Body of pancreas (tissue), 4 donors: Measurements from ENCODE around the gene MIGA1. TPM values are rescaled to one million over a fixed set of nuclear protein-coding genes. Genes with fewer than 3 reads are reported as not detected.

Experiments used
- ATAC-seq: fragments of 150-250 bp; one replicate; pipeline ENCODE4 v1.9.1; 2016
- DNase-seq, 4 donors: peaks; one replicate each; pipeline ENCODE4 v3.0.0-alpha.2; 2019
- H3K27ac ChIP-seq, 4 donors: fragments of 200-600 bp; sonication (generic); 1 replicate in 3 of 4; 2 replicates in 1 of 4; pipeline versions ENCODE4 v1.5.1 to v1.6.1; 2016 to 2019; ENCODE audit warnings: mild to moderate bottlenecking in 1 of 4, mixed read lengths in 1 of 4, moderate library complexity in 1 of 4
- H3K27me3 ChIP-seq, 2 donors: fragments of 200-600 bp; sonication (generic); one replicate each; pipeline ENCODE4 v1.6.0; 2016; ENCODE audit warnings: mild to moderate bottlenecking in 1 of 2
- H3K36me3 ChIP-seq, 2 donors: fragments of 200-600 bp; sonication (generic); replicated peaks in 1 of 2; 2 replicates each; pipeline ENCODE4 v1.5.1; 2016; ENCODE audit warnings: low read depth in 2 of 2; ENCODE audit not compliant: insufficient read depth in 1 of 2
- H3K4me1 ChIP-seq: fragments of 200-600 bp; sonication (generic); one replicate; pipeline ENCODE4 v1.6.0; 2016
- H3K4me3 ChIP-seq, 2 donors: fragments of 200-600 bp; sonication (generic); 1 replicate in 1 of 2; 2 replicates in 1 of 2; pipeline ENCODE4 v1.5.1; 2016 to 2019
- H3K9me3 ChIP-seq, 3 donors: fragments of 200-600 bp; sonication (generic); 1 replicate in 2 of 3; 2 replicates in 1 of 3; pipeline ENCODE4 v1.5.1; 2016
- CTCF ChIP-seq, 7 experiments: fragments of 450-650 bp in 4 of 7; fragments of 200-600 bp in 3 of 7; sonication (generic) in 3 of 7; IDR thresholded peaks; one replicate each; pipeline ENCODE4 v1.5.1; 2016 to 2019; ENCODE audit warnings: antibody characterized with exemption in 7 of 7
- POLR2A ChIP-seq, 3 donors: fragments of 450-650 bp; IDR thresholded peaks; one replicate each; pipeline ENCODE4 v1.6.1; 2016; ENCODE audit warnings: antibody characterized with exemption in 3 of 3, mild to moderate bottlenecking in 2 of 3
- WGBS, 2 donors: methylation state at CpG; one replicate each; pipeline ENCODE4 v1.1.5; 2017; 5-methylcytosine and 5-hydroxymethylcytosine counted together
- intact Hi-C: fragments of 100-400 bp; cut with DNase I; formaldehyde crosslinking; loops from one replicate; pipeline ENCODE4 v1.15.1; 2023
- total RNA-seq, 2 donors: library from RNA; depleted of rRNA; stranded (reverse); fragments of >200 nt; gene quantifications; one replicate each; pipeline ENCODE4 v1.1.0, GENCODE V29; 2016

The MIGA1 gene
- total RNA-seq, result 10 to 100 TPM in 1 of 2 donors, 1 to 10 TPM in 1; 6.6 to 10.4 TPM

- Histone ChIP-seq H3K36me3 (peaks cover 0 to 2% of the 10 kb centered on the region in 2 donors), H3K9me3 (no peaks in the 10 kb centered on the region), H3K27me3 (no peaks in the 10 kb centered on the region), H3K27ac (peak within 1 kb of the TSS; percentile 56 to 83 (median 72)), H3K4me3 (peak within 1 kb of the TSS; percentile 18 to 62), H3K4me1 (peaks cover 14% of the 10 kb centered on the region)
- intact Hi-C loops, result no loop called here
- ATAC-seq, result peak; percentile 99
- WGBS, 2 donors, result 0 to 1% methylated on average over 18 to 40 of the region's 40 CpGs
- no peak for TF ChIP-seq CTCF (IDR thresholded peaks at IDR 0.05)
- TF ChIP-seq POLR2A (IDR thresholded peaks at IDR 0.05), result peak; percentile 61 to 88 (median 88)
- peak; percentile 93 to 97 (median 96) for DNase-seq
Measured at GRCh38 chr1:77779529-77780281, at the start of gene MIGA1. Gene MIGA1 (plus strand): TSS chr1:77779649. CDS start chr1:77783253, 3,604 bp downstream.

GRCh38 chr1:77732090-77732489, 47.4 kb upstream of the MIGA1 start:
- 43 to 45% methylated on average over 1 of the region's 1 CpG for whole genome bisulfite sequencing, 2 donors
- intact Hi-C loops, result no loop called here
- no peaks in the 10 kb centered on the region for H3K9me3 ChIP-seq
- H3K4me3 ChIP-seq, result no peak overlapping the region
- H3K4me1 ChIP-seq, result no peaks in the 10 kb centered on the region
- DNase-seq (no peak), ATAC-seq (no peak)
- no peak overlapping the region for H3K27ac ChIP-seq
- H3K27me3 ChIP-seq, result no peaks in the 10 kb centered on the region
- no peak for TF ChIP-seq POLR2A (IDR thresholded peaks at IDR 0.05)
- no peak for TF ChIP-seq CTCF (IDR thresholded peaks at IDR 0.05)
- peaks cover 0 to 12% of the 10 kb centered on the region in 2 donors for H3K36me3 ChIP-seq

GRCh38 chr1:77739235-77739634, 40.2 kb upstream of the MIGA1 start:
- Histone ChIP-seq H3K27me3 (no peaks in the 10 kb centered on the region), H3K27ac (no peak overlapping the region), H3K4me3 (no peak overlapping the region), H3K9me3 (no peaks in the 10 kb centered on the region), H3K4me1 (peaks cover 5% of the 10 kb centered on the region), H3K36me3 (peaks cover 0 to 3% of the 10 kb centered on the region in 2 donors)
- no peak for TF ChIP-seq CTCF (IDR thresholded peaks at IDR 0.05)
- no peak for TF ChIP-seq POLR2A (IDR thresholded peaks at IDR 0.05)
- 86 to 91% methylated on average over 1 of the region's 1 CpG for WGBS, 2 donors
- DNase-seq (no peak), ATAC-seq (no peak)
- intact Hi-C loops, result no loop called here

GRCh38 chr1:77741316-77741715, 38.1 kb upstream of the MIGA1 start:
- intact Hi-C loops, result no loop called here
- no peak for ATAC-seq
- no peaks in the 10 kb centered on the region for H3K27me3 ChIP-seq
- TF ChIP-seq POLR2A (IDR thresholded peaks at IDR 0.05) (no peak), CTCF (IDR thresholded peaks at IDR 0.05) (no peak)
- peaks cover 0 to 3% of the 10 kb centered on the region in 2 donors for H3K36me3 ChIP-seq
- no peak overlapping the region for H3K4me3 ChIP-seq
- H3K9me3 ChIP-seq, result no peaks in the 10 kb centered on the region
- no peak overlapping the region for H3K27ac ChIP-seq
- peaks cover 5% of the 10 kb centered on the region for H3K4me1 ChIP-seq
- no peak for DNase-seq
- 93 to 94% methylated on average over 1 of the region's 1 CpG for WGBS, 2 donors
